SHP77 (cell line): ENCODE data around the gene ROR1.

ENCODE experiments used
- DNase-seq, 2 experiments: peaks; one replicate each; lab custom pipeline; 2025; lab: John Stamatoyannopoulos, UW

ROR1 gene

GRCh38 chr1:63974966-63975365, 201.1 kb downstream of the ROR1 start:
- no peak for DNase-seq

DNA sequence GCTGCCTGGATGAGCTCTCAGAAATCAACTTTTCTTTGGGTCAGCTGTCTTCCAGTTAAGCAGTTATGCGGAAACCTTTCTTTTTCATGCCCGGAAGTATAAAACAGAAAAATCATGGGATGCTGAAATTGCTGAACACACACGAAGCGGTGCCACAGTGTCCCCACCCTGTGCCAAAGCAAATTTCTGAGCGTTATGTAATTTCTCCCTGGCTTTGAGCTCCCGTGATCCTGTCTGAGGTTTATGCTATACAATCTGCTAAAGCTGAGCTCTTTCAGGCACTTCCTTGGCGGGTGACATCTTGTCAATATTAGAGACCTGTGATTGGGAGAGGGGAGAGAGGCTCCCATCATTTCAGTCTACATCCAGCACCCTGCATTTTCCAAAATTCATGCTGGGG, 201.7 kb downstream of the ROR1 start:
- no peak for DNase-seq

DNA sequence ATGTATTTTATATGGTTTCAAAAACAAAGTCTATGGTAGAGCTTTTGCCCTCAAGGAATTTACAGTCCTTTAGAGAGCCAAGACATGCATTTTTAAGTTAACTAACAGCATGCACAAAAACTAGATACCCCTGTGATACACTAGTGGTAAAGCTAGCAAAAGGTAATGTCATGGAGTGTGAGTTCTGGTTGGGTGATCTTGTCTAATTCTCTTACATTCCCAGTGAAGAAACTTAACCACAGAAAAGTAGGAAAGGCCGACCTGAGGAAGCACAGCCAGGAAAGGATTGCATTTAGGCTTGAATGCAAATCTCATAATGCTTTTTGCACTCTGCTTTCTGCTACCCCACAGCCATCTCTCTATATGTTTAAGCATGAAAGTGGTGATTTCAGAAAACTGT, 202.2 kb downstream of the ROR1 start:
- DNase-seq, result no peak

DNA sequence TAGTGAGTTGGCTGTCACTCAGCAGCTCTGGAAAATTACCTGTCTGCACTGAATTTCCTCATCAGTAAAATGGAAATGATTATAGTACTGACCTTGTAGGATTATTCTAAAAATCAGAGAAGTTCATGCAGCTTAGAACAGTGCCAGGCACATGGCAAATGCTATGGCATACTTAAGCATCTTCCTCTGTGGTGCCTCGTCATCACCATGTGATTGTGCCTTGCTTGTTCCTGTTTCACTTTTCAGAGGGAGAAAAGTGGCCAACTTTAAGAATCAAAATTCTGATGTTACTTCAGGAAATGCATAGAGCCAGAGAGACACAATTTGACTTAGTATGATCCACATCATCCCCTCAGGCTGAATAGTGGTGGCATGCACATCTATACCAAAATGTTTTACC, 203.6 kb downstream of the ROR1 start:
- DNase-seq, result no peak

DNA sequence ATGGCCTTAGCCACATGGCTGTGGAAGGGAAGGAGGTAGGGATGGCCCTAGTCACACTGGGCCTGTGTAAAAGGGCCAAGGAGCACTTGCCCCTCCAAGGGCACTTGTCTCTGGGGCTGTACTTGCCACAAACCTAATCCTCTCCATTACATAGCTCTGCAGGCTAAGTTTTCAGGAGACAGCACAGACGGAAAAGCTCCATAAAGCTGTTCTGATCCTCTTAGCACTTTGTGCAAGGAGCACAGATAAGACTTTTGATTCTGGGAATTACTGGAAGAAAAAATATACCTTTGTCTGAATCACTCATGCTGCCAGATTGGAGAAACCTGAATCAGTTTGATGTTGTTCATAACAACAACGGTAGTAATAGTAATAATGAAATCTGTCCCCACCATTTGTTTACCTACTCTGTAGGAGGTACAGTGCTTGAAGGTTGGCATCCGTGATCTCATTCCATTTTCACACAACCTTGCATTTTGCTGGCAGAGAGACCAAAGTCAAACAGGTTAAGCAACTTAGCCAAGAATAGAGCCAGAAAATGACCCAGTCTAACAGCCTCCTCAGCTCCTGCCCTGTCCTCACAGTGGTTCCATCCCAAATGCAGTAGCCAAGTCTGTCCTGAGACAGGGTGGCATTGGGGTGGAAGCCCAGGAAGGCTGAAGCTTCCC, 207.1 kb downstream of the ROR1 start:
- DNase-seq, result no peak

GRCh38 chr1:63981408-63981773, 207.6 kb downstream of the ROR1 start:
- DNase-seq, result no peak

- no peak for DNase-seq
Measured at GRCh38 chr1:63982201-63982600, 208.4 kb downstream of the ROR1 start.

DNA sequence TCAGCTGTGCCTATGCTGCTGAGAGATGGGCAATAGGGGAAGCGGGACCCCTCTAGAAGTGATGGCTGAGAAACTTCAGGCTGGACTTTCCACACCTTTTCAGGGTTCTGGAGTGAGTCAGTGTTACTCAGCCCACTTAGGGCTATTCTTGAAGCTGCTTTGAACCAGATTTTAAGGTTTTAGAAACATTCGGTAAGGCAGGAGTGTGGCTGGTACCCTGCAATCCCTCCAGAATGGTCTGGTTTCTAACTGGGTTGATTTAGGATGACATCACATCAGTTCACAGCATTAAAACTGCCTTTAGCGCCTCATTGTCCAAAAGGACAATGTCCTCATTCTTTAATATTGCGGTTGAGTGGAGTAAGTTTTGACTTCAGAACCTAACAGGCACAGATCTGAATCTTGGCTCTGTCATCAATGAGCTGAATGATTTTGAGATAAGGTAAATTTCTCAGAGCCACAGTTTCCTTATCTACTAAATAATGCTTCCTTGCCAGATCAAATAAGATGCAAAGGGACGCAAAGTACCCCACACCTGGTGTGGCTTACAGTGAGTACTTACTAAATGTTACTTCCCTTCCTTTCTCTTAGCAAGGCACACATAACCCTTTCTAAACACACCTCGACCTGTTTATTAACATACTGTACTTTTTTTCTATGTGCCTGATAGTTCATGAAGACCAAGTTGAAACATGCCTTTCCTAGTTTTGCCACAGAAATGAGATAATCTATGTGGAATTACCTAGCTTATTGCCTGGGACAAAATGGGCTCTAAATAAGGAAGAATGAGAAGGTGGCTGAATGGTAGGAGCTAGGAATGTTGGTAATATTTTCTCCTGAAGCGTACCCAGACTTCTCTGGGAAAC, 209.8 kb downstream of the ROR1 start:
- no peak for DNase-seq

DNA sequence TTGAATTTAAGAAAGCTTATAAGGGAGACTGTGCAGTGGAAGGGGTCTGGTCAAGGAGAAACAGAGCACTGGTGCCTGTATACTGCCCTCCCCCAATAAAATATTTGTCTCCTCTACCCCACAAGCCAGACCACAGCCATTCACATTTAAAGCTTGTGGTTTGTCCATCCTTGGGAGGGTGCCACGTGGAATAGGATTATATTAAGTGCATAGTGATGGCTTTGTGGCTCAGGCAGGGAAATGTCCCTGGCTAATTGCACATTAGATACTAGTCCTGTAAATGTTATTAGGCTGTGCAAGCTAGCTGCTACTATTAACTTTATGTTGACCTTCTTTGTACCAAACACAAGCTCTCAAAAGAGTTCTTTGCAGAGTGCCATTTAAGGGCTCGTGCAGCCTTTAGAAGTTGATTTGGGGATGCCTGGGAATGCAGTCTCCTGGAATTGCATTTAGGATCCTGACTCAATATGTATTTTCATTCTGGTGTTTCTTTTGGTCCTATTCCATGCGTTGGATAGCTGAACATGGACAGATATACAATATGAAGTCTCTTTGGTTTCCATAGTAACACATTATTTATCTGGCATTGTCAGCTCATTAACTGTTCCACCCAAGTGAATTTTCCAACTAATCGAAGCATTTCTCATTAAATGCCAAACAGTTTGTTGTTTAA, 210.6 kb downstream of the ROR1 start:
- no peak for DNase-seq

GRCh38 chr1:63984930-63985290, 211.1 kb downstream of the ROR1 start:
- no peak for DNase-seq

GRCh38 chr1:63987014-63987627, 213.3 kb downstream of the ROR1 start:
- DNase-seq, result no peak

- no peak for DNase-seq
Measured at GRCh38 chr1:63987628-63988024, 213.8 kb downstream of the ROR1 start.

DNA sequence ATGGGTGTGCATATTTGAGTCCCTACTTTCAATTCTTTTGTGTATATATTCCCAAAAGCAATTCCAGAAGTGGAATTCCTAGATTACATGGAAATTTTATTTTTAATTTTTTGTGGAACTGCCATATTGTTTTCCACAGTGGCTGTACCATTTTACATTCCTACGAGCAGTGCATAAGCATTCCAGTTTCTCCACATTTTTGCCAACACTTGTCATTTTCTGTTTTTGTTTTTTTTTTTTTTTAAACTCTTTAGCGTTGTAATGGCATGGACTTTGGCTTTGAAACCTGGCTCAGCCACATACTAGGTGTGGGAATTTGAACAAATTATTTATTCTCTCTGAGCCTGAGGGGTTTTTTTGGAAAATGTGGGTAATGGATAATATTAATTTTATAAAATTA, 215.1 kb downstream of the ROR1 start:
- DNase-seq, result no peak

GRCh38 chr1:63991685-63992084, 217.9 kb downstream of the ROR1 start:
- DNase-seq, result no peak

DNA sequence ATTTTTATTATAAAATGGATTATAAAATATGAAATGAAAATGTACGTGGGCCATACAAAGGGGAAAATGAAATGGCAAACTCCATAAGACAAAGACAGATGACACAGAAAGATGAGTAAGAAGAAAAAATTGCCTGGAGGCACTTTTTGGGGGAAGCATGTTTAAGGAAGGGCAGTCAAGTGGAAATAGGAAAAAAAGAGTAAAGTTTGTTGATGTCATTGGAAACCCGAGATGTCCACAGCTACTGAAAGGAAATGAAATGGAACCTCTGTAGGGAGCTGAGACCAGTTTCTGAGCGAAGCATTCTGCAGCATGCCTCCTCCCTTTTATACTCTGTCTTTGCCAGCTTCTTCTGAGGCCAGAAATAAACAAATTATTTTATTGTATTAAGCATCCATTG, 226.2 kb downstream of the ROR1 start:
- no peak for DNase-seq

GRCh38 chr1:64001038-64001437, 227.2 kb downstream of the ROR1 start:
- no peak for DNase-seq

DNA sequence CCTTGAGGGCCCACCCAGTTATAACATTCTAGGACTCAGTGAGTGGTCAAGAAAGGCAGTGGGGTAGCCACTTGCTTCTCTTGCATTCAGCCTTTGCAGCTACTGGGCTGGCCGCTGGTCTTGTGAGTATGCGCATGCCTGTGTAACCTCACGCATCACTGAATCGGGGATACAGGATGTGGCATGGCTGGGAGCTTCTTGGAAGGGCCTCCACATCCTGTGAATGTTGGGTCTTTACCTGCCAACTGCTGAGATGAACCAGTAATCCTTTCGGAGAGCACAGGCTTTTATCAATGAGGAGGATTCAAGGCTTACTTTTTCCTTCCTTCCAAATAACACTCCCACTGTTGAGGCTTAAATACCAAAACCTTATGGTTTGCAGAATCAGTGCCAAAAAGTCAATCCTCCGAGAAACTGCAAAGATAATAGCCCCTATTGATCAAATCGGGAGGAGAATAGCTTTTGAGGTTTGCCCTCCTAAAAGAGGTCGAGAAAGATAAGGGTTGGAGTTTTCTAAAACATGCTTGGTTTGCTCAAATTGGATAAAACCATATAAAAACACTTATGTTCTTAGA, 230.7 kb downstream of the ROR1 start:
- no peak for DNase-seq

- no peak for DNase-seq
Measured at GRCh38 chr1:64005801-64006200, 232.0 kb downstream of the ROR1 start.

DNA sequence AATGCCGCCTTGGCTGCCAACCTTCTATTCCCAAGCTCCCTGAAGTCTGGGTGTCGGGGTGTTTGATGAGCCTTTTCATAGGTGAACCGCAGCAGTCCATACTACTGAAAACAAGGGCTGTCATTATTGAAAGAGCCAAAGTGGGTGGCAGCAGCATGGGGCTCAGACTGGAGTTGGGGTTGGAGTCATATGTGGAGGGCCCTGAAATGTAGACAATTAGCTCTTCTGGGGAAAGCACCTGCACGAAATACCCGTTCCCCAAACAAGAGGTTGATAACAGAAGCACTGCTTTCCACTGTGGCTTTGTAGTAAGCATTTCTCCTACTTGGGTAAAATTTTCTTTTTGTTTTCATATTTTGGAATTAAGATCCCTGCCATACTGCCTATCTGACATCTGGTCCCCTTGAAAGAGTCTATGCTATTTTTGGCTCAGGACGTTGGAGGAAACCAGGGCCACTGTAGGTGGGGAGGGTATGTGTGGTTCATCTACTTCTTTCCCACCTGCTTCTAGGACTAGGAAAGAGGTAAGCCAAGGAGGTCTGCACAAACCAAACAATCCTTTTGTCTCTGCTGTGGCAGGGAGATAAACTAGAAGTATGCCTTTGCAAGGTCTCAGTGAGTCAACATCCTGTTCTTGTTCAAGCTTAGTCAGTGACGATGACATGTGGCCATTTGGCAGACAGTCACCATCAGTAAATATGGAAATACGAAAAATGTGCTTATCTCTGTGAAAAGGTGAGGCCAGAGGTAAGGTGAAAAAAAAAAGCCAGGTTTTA, 232.6 kb downstream of the ROR1 start:
- DNase-seq, result peak; percentile 60 to 69

DNA sequence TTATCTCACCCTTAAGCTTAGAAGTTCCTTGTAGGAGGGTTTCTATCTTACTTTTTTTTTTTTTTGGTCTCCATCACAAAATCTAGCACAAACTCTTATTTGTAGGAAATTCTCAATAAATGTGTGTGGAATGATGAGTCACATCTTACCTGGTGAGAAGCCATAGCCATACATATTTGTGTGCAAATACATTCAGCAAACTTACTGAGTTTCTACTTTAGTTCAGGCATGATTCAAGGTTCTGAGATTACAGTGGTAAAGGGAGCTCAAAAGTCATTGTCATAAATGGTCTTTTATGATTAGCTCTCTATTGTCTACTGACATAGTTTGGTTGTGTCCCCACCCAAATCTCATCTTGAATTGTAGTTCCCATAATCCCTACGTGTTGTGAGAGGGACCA, 236.5 kb downstream of the ROR1 start:
- DNase-seq, result no peak

DNA sequence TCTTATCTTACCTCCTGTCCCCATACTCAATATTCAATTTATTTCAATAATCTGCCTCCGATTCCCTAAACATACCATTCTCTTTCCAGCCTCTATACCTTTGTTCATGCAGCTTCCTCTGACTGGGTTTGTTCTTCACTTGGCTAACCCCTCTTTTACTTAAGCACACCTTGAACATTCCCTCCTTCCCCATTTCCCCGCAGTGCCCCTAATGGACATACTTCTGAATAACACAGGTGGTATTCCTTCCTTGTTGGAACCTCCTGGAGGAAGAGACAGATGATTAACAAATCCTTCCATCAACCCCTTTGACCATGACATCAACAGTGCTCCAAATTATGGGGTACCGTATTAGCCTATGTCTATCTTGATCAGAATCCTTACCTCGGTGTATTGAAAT, 239.6 kb downstream of the ROR1 start:
- no peak for DNase-seq

DNA sequence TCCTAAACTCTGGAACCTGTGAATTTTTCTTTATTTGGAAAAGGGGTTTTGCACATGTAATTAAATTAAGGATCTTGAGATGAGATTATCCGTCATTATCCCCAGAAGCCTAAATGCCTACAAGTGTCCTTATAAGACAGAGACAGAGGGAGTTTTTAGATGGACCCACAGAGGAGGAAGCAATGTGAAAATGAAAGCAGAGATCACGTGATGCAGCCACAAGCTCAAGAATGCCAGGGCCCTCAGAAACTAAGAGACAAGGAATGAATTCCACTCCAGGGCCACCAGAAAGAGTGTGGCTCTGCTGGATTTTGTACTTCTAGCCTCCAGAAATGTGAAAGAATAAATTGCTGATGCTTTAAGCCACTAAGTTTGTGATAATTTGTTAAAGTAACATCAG, 246.0 kb downstream of the ROR1 start:
- DNase-seq, result no peak
